ENCODE data around the gene COLEC11.

The COLEC11 gene

DNA sequence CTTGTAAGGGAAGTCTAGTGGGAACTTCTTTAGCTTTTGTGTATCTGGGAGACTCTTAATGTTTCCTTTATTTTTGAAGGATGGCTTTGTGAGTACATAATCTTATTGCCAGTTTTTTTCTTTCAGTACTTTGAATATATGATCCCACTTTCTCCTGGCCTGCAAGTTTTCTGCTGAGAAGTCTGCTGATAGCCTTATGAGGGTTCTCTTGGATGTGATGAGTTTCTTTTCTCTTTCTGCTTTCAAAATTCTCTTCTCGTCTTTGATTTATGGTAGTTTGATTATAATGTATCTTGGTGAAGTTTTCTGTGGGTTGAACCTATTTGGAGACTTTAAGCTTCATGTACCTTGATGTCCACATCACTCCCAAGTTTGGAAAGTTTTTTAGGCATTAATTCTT lies 28.1 kb downstream of the COLEC11 start:
- TF ChIP-seq, protein P1, sequence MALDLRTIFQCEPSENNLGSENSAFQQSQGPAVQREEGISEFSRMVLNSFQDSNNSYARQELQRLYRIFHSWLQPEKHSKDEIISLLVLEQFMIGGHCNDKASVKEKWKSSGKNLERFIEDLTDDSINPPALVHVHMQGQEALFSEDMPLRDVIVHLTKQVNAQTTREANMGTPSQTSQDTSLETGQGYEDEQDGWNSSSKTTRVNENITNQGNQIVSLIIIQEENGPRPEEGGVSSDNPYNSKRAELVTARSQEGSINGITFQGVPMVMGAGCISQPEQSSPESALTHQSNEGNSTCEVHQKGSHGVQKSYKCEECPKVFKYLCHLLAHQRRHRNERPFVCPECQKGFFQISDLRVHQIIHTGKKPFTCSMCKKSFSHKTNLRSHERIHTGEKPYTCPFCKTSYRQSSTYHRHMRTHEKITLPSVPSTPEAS (tag by site-specific recombination; IDR thresholded peaks at IDR 0.05) = no peak
- no peak for TF ChIP-seq ZNF558 (tag by site-specific recombination; IDR thresholded peaks at IDR 0.05)
- no peak for TF ChIP-seq ZNF112 (tag by site-specific recombination; IDR thresholded peaks at IDR 0.05)
- no peak for TF ChIP-seq PRDM1 (tag by site-specific recombination; IDR thresholded peaks at IDR 0.05)
- TF ChIP-seq ZNF10 (tag by site-specific recombination; IDR thresholded peaks at IDR 0.05) = no peak
- no peak for TF ChIP-seq ZNF174 (tag by site-specific recombination; IDR thresholded peaks at IDR 0.05)
- no peak for TF ChIP-seq ZNF133 (tag by site-specific recombination; IDR thresholded peaks at IDR 0.05)
- TF ChIP-seq ZSCAN16 (tag by site-specific recombination; IDR thresholded peaks at IDR 0.05) = no peak
- TF ChIP-seq ZNF221 (tag by site-specific recombination; IDR thresholded peaks at IDR 0.05; ENCODE audit: borderline replicate concordance) = no peak
- no peak for TF ChIP-seq SP2 (tag by site-specific recombination; IDR thresholded peaks at IDR 0.05)
- no peak for TF ChIP-seq ZNF596 (tag by site-specific recombination; IDR thresholded peaks at IDR 0.05)
- no peak for TF ChIP-seq ZNF623 (tag by site-specific recombination; IDR thresholded peaks at IDR 0.05)
- no peak for TF ChIP-seq ZNF138 (tag by site-specific recombination; IDR thresholded peaks at IDR 0.05; ENCODE audit: borderline replicate concordance)
- TF ChIP-seq ZNF140 (tag by site-specific recombination; IDR thresholded peaks at IDR 0.05) = no peak
- no peak for TF ChIP-seq REPIN1 (tag by site-specific recombination; IDR thresholded peaks at IDR 0.05; ENCODE audit: low read depth)
- no peak for TF ChIP-seq ZNF266 (tag by site-specific recombination; IDR thresholded peaks at IDR 0.05; ENCODE audit: low read depth)
- TF ChIP-seq ZFP69B (tag by site-specific recombination; IDR thresholded peaks at IDR 0.05) = no peak
- TF ChIP-seq ZNF114 (tag by site-specific recombination; IDR thresholded peaks at IDR 0.05) = no peak
- no peak for TF ChIP-seq ZNF214 (tag by site-specific recombination; IDR thresholded peaks at IDR 0.05; ENCODE audit: borderline replicate concordance)
- Histone ChIP-seq H3K9me3 (ENCODE audit: control insufficient read depth, insufficient read depth, low read depth, low read length) (no peaks in the 10 kb centered on the region), H3K36me3 (ENCODE audit: control insufficient read depth in 2 of 2, insufficient read depth in 1 of 2, low read length in 2 of 2) (no peaks in the 10 kb centered on the region), H3K4me3 (ENCODE audit: low read depth, low read length) (no peak overlapping the region), H3K27ac (ENCODE audit: extremely low read depth, low read depth, low read length) (no peak overlapping the region), H3K4me1 (ENCODE audit: control insufficient read depth, insufficient read depth, low read length) (no peaks in the 10 kb centered on the region)
- ChIA-PET CTCF (no interaction called here), POLR2A (no interaction called here)

DNA sequence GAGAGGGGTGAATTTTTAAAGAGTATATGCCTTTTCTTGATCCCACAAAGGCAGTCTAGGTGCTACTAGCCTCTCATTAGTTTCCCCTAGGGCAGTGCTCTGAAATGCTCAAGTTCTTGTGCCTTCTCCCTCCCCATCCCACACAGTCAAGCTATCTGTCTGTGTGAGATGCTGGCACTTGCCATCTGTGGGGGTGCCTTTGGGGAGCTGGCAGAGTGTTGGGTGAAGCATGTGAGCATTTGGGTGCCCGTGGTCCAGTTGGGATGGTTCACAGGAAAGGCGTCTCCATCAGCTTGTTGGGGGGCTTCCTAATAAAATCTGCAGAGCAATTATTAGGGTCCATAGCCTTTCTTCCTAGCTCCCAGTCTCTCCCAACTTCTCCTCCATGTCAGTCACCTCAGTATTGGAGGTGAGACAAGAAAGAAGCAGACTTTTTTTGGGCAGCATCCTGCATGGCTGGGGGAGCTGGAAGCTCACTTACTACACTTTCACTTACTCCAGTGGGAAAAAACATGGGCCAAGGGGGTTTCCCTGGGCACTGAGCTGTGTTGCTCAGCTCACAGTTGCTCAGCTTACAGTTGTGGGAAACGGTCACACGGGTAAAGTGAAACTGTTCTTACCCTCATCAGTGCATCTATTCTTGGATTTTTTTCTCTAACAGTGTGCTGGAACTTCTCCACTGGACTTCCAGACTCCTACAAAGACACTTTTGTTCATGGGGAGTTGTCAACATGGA lies 29.3 kb downstream of the COLEC11 start:
- no peaks in the 10 kb centered on the region for H3K4me1 ChIP-seq (ENCODE audit: control insufficient read depth, insufficient read depth, low read length)
- no peaks in the 10 kb centered on the region for H3K36me3 ChIP-seq (ENCODE audit: control insufficient read depth in 2 of 2, insufficient read depth in 1 of 2, low read length in 2 of 2)
- no peak overlapping the region for H3K4me3 ChIP-seq (ENCODE audit: low read depth, low read length)
- no peak overlapping the region for H3K27ac ChIP-seq (ENCODE audit: extremely low read depth, low read depth, low read length)
- CTCF ChIA-PET = no interaction called here
- TF ChIP-seq GLIS2 (tag by site-specific recombination; IDR thresholded peaks at IDR 0.05) = no peak
- no peak for TF ChIP-seq ZNF791 (tag by site-specific recombination; IDR thresholded peaks at IDR 0.05)
- no peak for TF ChIP-seq ZNF292 (tag by site-specific recombination; IDR thresholded peaks at IDR 0.05; ENCODE audit: borderline replicate concordance, low read depth)
- no peak for TF ChIP-seq ZBTB1 (tag by site-specific recombination; IDR thresholded peaks at IDR 0.05)
- H3K9me3 ChIP-seq (ENCODE audit: control insufficient read depth, insufficient read depth, low read depth, low read length) = no peaks in the 10 kb centered on the region
- POLR2A ChIA-PET = interaction anchor here (0.6 kb wide), 1 partner anchor 274 kb away, joined by 4 read pairs; no protein-coding TSS in a partner anchor

DNA sequence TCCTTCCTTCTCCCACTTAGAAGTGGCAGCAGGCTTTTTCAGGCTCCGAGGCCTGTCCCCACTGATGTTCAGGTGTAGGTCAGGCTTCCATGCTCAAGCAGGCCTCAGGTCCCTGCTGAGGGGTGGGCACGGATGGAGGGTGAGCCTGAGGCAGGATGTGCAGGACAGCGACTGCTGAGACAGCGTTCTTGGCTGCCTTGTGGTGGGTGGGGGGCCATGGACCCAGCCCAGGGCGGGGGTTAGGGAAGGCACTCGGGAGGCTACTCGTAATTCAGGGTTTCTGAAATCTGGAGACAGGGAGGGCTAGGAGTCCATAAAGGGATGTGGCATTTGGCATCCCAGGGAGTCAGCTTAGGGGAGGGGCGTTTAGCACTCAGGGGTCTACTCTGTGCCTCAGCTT lies 30.3 kb downstream of the COLEC11 start:
- no peak overlapping the region for H3K4me3 ChIP-seq (ENCODE audit: low read depth, low read length)
- ChIA-PET CTCF (no interaction called here), POLR2A (no interaction called here)
- H3K9me3 ChIP-seq (ENCODE audit: control insufficient read depth, insufficient read depth, low read depth, low read length) = no peaks in the 10 kb centered on the region
- H3K27ac ChIP-seq (ENCODE audit: extremely low read depth, low read depth, low read length) = no peak overlapping the region
- no peaks in the 10 kb centered on the region for H3K36me3 ChIP-seq (ENCODE audit: control insufficient read depth in 2 of 2, insufficient read depth in 1 of 2, low read length in 2 of 2)
- no peaks in the 10 kb centered on the region for H3K4me1 ChIP-seq (ENCODE audit: control insufficient read depth, insufficient read depth, low read length)
- no peak for TF ChIP-seq ZNF514 (tag by site-specific recombination; IDR thresholded peaks at IDR 0.05)
- no peak for TF ChIP-seq ZNF175 (tag by site-specific recombination; IDR thresholded peaks at IDR 0.05)
- TF ChIP-seq TCF7L2 (IDR thresholded peaks at IDR 0.05; ENCODE audit: borderline replicate concordance, low read depth, low read length) = no peak
- TF ChIP-seq SALL2 (tag by site-specific recombination; IDR thresholded peaks at IDR 0.05; ENCODE audit: borderline replicate concordance) = no peak
- no peak for TF ChIP-seq ZSCAN30 (tag by site-specific recombination; IDR thresholded peaks at IDR 0.05)
- no peak for TF ChIP-seq ZNF311 (tag by site-specific recombination; IDR thresholded peaks at IDR 0.05; ENCODE audit: borderline replicate concordance)
- no peak for TF ChIP-seq ZBTB20 (tag by site-specific recombination; IDR thresholded peaks at IDR 0.05)
- TF ChIP-seq, protein P2, sequence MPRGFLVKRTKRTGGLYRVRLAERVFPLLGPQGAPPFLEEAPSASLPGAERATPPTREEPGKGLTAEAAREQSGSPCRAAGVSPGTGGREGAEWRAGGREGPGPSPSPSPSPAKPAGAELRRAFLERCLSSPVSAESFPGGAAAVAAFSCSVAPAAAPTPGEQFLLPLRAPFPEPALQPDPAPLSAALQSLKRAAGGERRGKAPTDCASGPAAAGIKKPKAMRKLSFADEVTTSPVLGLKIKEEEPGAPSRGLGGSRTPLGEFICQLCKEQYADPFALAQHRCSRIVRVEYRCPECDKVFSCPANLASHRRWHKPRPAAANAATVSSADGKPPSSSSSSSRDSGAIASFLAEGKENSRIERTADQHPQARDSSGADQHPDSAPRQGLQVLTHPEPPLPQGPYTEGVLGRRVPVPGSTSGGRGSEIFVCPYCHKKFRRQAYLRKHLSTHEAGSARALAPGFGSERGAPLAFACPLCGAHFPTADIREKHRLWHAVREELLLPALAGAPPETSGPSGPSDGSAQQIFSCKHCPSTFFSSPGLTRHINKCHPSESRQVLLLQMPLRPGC (tag by site-specific recombination; IDR thresholded peaks at IDR 0.05) = no peak
- TF ChIP-seq ZNF677 (tag by site-specific recombination; IDR thresholded peaks at IDR 0.05) = no peak
- no peak for TF ChIP-seq REPIN1 (tag by site-specific recombination; IDR thresholded peaks at IDR 0.05; ENCODE audit: low read depth)
- no peak for TF ChIP-seq ZNF521 (tag by site-specific recombination; IDR thresholded peaks at IDR 0.05)

All from HEK293 (cell line).